ENCODE measurements around the gene SLC12A7. TPM values are rescaled to one million over a fixed set of nuclear protein-coding genes. Genes with fewer than 3 reads are reported as not detected.
"Not testable (repeated sequence)": the region's sequence is repeated elsewhere in the genome, so short reads cannot be mapped to it uniquely, and the experiment has no call there.

The SLC12A7 gene
- total RNA-seq, 2 experiments from 2014 or later, result 0.06 TPM; not detected in 1

GRCh38 chr5:1085391-1085790 lies 26.5 kb downstream of the SLC12A7 start:
- Histone ChIP-seq H4K20me1 (ENCODE audit: insufficient read depth, low read length) (no peaks in the 10 kb centered on the region), H3K9me2 (ENCODE audit: insufficient read depth, low read length) (no peaks in the 10 kb centered on the region), H3K4me1 (ENCODE audit: insufficient read depth, low read length, poor library complexity, severe bottlenecking) (no peaks in the 10 kb centered on the region), H3K27ac (ENCODE audit: low read depth, low read length, poor library complexity, severe bottlenecking) (no peak overlapping the region), H3K4me2 (ENCODE audit: low read length) (no peak overlapping the region), H3K79me2 (ENCODE audit: insufficient read depth, low read depth, low read length) (no peaks in the 10 kb centered on the region), H3K4me3 (ENCODE audit: low read depth, low read length, poor library complexity, severe bottlenecking) (no peak overlapping the region), H3K9me3 (ENCODE audit: low read length) (no peaks in the 10 kb centered on the region), H2AFZ (ENCODE audit: low read length) (no peak overlapping the region), H3K36me3 (ENCODE audit: insufficient read depth, low read length) (no peaks in the 10 kb centered on the region)
- intact Hi-C loops (cut with micrococcal nuclease; ENCODE audit: unreplicated experiment), result no loop called here
- TF ChIP-seq CTCF (conservative IDR thresholded peaks at IDR 0.05; ENCODE audit: low read length) (no peak), EZH2phosphoT487 (IDR thresholded peaks at IDR 0.05; ENCODE audit: borderline replicate concordance, low read depth, low read length) (no peak)
- no TSS peak for BruUV-seq (replicated peaks)
- DNase-seq (ENCODE audit: low spot score), result no peak
- CTCF ChIA-PET (ENCODE audit: unreplicated experiment), result no interaction called here
- POLR2A ChIA-PET, result no interaction called here

- Histone ChIP-seq H3K4me1 (ENCODE audit: insufficient read depth, low read length, poor library complexity, severe bottlenecking) (no peaks in the 10 kb centered on the region), H3K9me2 (ENCODE audit: insufficient read depth, low read length) (no peaks in the 10 kb centered on the region), H2AFZ (ENCODE audit: low read length) (no peak overlapping the region), H3K4me2 (ENCODE audit: low read length) (no peak overlapping the region), H3K27ac (ENCODE audit: low read depth, low read length, poor library complexity, severe bottlenecking) (no peak overlapping the region), H3K79me2 (ENCODE audit: insufficient read depth, low read depth, low read length) (no peaks in the 10 kb centered on the region), H3K36me3 (ENCODE audit: insufficient read depth, low read length) (no peaks in the 10 kb centered on the region), H4K20me1 (ENCODE audit: insufficient read depth, low read length) (no peaks in the 10 kb centered on the region), H3K9me3 (ENCODE audit: low read length) (no peaks in the 10 kb centered on the region), H3K4me3 (ENCODE audit: low read depth, low read length, poor library complexity, severe bottlenecking) (no peak overlapping the region)
- intact Hi-C loops (cut with micrococcal nuclease; ENCODE audit: unreplicated experiment), result no loop called here
- no peak for DNase-seq (ENCODE audit: low spot score)
- TF ChIP-seq CTCF (conservative IDR thresholded peaks at IDR 0.05; ENCODE audit: low read length), result no peak
- no peak for TF ChIP-seq EZH2phosphoT487 (IDR thresholded peaks at IDR 0.05; ENCODE audit: borderline replicate concordance, low read depth, low read length)
- CTCF ChIA-PET (ENCODE audit: unreplicated experiment), result no interaction called here
- no TSS peak for BruUV-seq (replicated peaks)
- POLR2A ChIA-PET, result no interaction called here
Measured at GRCh38 chr5:1083823-1084605, 27.8 kb downstream of the SLC12A7 start.

- H3K4me2 ChIP-seq (ENCODE audit: low read length); intact Hi-C loops (cut with micrococcal nuclease; ENCODE audit: unreplicated experiment); H3K36me3 ChIP-seq (ENCODE audit: insufficient read depth, low read length); H2AFZ ChIP-seq (ENCODE audit: low read length); H3K4me3 ChIP-seq (ENCODE audit: low read depth, low read length, poor library complexity, severe bottlenecking); CTCF ChIA-PET (ENCODE audit: unreplicated experiment); H3K4me1 ChIP-seq (ENCODE audit: insufficient read depth, low read length, poor library complexity, severe bottlenecking); H3K9me2 ChIP-seq (ENCODE audit: insufficient read depth, low read length); H4K20me1 ChIP-seq (ENCODE audit: insufficient read depth, low read length); POLR2A ChIA-PET; H3K27ac ChIP-seq (ENCODE audit: low read depth, low read length, poor library complexity, severe bottlenecking); H3K79me2 ChIP-seq (ENCODE audit: insufficient read depth, low read depth, low read length); BruUV-seq (replicated peaks); H3K9me3 ChIP-seq (ENCODE audit: low read length); DNase-seq (ENCODE audit: low spot score): not testable (repeated sequence)
Measured at GRCh38 chr5:1083026-1083425, 28.8 kb downstream of the SLC12A7 start.
